ENCODE results near the gene AKT3.
A peak's percentile ranks its signal among the peaks of the same experiment; 100 is the strongest.

AKT3 gene

DNA sequence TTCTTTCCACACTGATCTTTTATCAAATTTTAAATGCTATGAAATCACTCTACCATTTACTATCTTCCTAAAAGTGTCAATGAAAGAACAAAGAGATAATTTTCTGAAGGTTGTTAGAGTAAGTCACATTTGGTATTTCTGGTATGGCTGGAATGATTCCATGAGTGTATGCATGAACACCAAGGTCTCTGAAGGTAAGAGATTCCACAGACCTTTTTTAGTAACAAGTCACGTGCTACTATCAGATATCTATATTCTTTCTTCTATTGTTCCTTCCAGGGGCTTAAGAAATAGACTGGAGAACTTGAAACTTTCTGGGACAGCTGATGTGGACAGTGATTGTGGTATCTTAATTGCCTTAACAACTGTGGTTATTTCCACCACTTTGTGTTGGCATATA lies 329.2 kb downstream of the AKT3 start:
- peaks cover 8% of the 10 kb centered on the region for H3K4me1 ChIP-seq (ENCODE audit: insufficient read depth, poor library complexity, severe bottlenecking)
- TF ChIP-seq CTCF (IDR thresholded peaks at IDR 0.05; ENCODE audit: poor library complexity, severe bottlenecking), result no peak
- no peak overlapping the region for H3K4me3 ChIP-seq (ENCODE audit: severe bottlenecking)
- peaks cover 8% of the 10 kb centered on the region; the same call in 1 of the 2 replicates for H3K36me3 ChIP-seq (ENCODE audit: low read depth)
- ATAC-seq (ENCODE audit: low read depth) (no peak), DNase-seq (ENCODE audit: low spot score) (no peak)
- no peaks in the 10 kb centered on the region for H3K27me3 ChIP-seq (ENCODE audit: insufficient read depth, poor library complexity, severe bottlenecking)
- H3K27ac ChIP-seq (ENCODE audit: poor library complexity, severe bottlenecking), result no peak overlapping the region
- no peaks in the 10 kb centered on the region for H3K9me3 ChIP-seq (ENCODE audit: severe bottlenecking)

GRCh38 chr1:243514927-243515326 lies 335.1 kb downstream of the AKT3 start:
- H3K9me3 ChIP-seq (ENCODE audit: severe bottlenecking), result no peaks in the 10 kb centered on the region
- H3K4me3 ChIP-seq (ENCODE audit: severe bottlenecking), result no peak overlapping the region
- no peak for TF ChIP-seq CTCF (IDR thresholded peaks at IDR 0.05; ENCODE audit: poor library complexity, severe bottlenecking)
- H3K4me1 ChIP-seq (ENCODE audit: insufficient read depth, poor library complexity, severe bottlenecking), result no peaks in the 10 kb centered on the region
- peaks cover 8% of the 10 kb centered on the region; the same call in 1 of the 2 replicates for H3K36me3 ChIP-seq (ENCODE audit: low read depth)
- H3K27ac ChIP-seq (ENCODE audit: poor library complexity, severe bottlenecking), result no peak overlapping the region
- DNase-seq (ENCODE audit: low spot score) (no peak), ATAC-seq (ENCODE audit: low read depth) (no peak)
- H3K27me3 ChIP-seq (ENCODE audit: insufficient read depth, poor library complexity, severe bottlenecking), result no peaks in the 10 kb centered on the region

DNA sequence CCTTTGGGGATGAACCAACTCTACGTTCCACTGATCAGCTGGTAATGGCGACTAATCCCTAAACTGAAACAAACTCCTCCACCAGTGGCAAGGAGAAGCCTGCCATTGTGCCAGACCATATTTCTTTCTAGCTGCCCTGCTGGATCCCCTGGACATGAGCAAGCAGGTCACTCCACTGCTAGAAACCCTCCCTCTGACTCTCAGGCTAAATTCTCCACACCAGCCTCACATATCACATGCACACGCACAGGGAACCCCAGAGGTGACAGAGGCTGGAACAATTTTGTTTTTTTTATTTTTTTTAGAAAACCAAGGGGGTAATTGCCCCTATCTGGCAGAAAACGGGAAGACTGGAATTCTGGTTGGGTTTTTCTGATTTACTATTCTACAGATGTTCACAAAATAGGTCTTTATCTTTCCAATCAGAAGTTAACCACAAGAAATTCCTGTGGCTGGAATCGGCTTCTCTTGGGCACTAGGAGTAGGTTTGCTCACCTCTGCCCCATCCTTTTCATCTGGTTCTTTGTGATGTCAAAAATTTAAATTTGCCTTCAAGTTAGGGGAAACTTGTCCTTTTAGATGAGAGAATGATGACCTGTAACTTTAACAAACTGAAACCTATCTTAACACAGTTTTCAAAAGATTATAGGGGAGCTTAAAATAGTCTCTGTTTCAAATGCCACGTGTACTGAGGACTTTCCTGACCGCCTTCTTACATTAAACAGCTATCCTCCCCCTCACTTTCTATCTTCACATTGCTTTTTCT lies 336.1 kb downstream of the AKT3 start:
- no peaks in the 10 kb centered on the region for H3K27me3 ChIP-seq (ENCODE audit: insufficient read depth, poor library complexity, severe bottlenecking)
- DNase-seq (ENCODE audit: low spot score) (no peak), ATAC-seq (ENCODE audit: low read depth) (0 out of 3 replicates have a peak, but pooled peaks have one; percentile 27)
- no peaks in the 10 kb centered on the region for H3K4me1 ChIP-seq (ENCODE audit: insufficient read depth, poor library complexity, severe bottlenecking)
- no peak overlapping the region for H3K27ac ChIP-seq (ENCODE audit: poor library complexity, severe bottlenecking)
- no peaks in the 10 kb centered on the region for H3K9me3 ChIP-seq (ENCODE audit: severe bottlenecking)
- no peak for TF ChIP-seq CTCF (IDR thresholded peaks at IDR 0.05; ENCODE audit: poor library complexity, severe bottlenecking)
- H3K36me3 ChIP-seq (ENCODE audit: low read depth), result peaks cover 8% of the 10 kb centered on the region; the same call in 1 of the 2 replicates
- no peak overlapping the region for H3K4me3 ChIP-seq (ENCODE audit: severe bottlenecking)

GRCh38 chr1:243510928-243511327 lies 339.1 kb downstream of the AKT3 start:
- H3K4me1 ChIP-seq (ENCODE audit: insufficient read depth, poor library complexity, severe bottlenecking), result no peaks in the 10 kb centered on the region
- no peak overlapping the region for H3K4me3 ChIP-seq (ENCODE audit: severe bottlenecking)
- H3K9me3 ChIP-seq (ENCODE audit: severe bottlenecking), result no peaks in the 10 kb centered on the region
- H3K27ac ChIP-seq (ENCODE audit: poor library complexity, severe bottlenecking), result no peak overlapping the region
- TF ChIP-seq CTCF (IDR thresholded peaks at IDR 0.05; ENCODE audit: poor library complexity, severe bottlenecking), result no peak
- H3K27me3 ChIP-seq (ENCODE audit: insufficient read depth, poor library complexity, severe bottlenecking), result no peaks in the 10 kb centered on the region
- ATAC-seq (ENCODE audit: low read depth) (no peak), DNase-seq (ENCODE audit: low spot score) (no peak)
- no peaks in the 10 kb centered on the region for H3K36me3 ChIP-seq (ENCODE audit: low read depth)

GRCh38 chr1:243508943-243509342 lies 341.1 kb downstream of the AKT3 start:
- H3K27me3 ChIP-seq (ENCODE audit: insufficient read depth, poor library complexity, severe bottlenecking), result no peaks in the 10 kb centered on the region
- no peaks in the 10 kb centered on the region for H3K36me3 ChIP-seq (ENCODE audit: low read depth)
- H3K27ac ChIP-seq (ENCODE audit: poor library complexity, severe bottlenecking), result no peak overlapping the region
- H3K9me3 ChIP-seq (ENCODE audit: severe bottlenecking), result no peaks in the 10 kb centered on the region
- TF ChIP-seq CTCF (IDR thresholded peaks at IDR 0.05; ENCODE audit: poor library complexity, severe bottlenecking), result no peak
- no peak for ATAC-seq (ENCODE audit: low read depth)
- no peak for DNase-seq (ENCODE audit: low spot score)
- H3K4me1 ChIP-seq (ENCODE audit: insufficient read depth, poor library complexity, severe bottlenecking), result no peaks in the 10 kb centered on the region
- no peak overlapping the region for H3K4me3 ChIP-seq (ENCODE audit: severe bottlenecking)
